Uterus (tissue), 2 donors: ENCODE measurements around the gene PSMD14.

Experiments used
- CTCF ChIP-seq, 4 experiments: fragments of 200-600 bp in 2 of 4; fragments of 450-650 bp in 2 of 4; sonication (generic) in 2 of 4; IDR thresholded peaks; one replicate each; pipeline ENCODE4 v1.5.1; 2016 to 2019; ENCODE audit warnings: antibody characterized with exemption in 4 of 4, mild to moderate bottlenecking in 2 of 4, moderate library complexity in 1 of 4
- POLR2A ChIP-seq, 2 donors: fragments of 450-650 bp; IDR thresholded peaks; one replicate each; pipeline ENCODE4 v1.6.1; 2016; ENCODE audit warnings: antibody characterized with exemption in 2 of 2, mild to moderate bottlenecking in 1 of 2, moderate library complexity in 1 of 2

GRCh38 chr2:161327582-161327981 is 19.4 kb downstream of the PSMD14 start:
- TF ChIP-seq CTCF (IDR thresholded peaks at IDR 0.05) (no peak), POLR2A (IDR thresholded peaks at IDR 0.05) (no peak)
